ENCODE measurements around the gene KCNJ11.

KCNJ11 gene

DNA sequence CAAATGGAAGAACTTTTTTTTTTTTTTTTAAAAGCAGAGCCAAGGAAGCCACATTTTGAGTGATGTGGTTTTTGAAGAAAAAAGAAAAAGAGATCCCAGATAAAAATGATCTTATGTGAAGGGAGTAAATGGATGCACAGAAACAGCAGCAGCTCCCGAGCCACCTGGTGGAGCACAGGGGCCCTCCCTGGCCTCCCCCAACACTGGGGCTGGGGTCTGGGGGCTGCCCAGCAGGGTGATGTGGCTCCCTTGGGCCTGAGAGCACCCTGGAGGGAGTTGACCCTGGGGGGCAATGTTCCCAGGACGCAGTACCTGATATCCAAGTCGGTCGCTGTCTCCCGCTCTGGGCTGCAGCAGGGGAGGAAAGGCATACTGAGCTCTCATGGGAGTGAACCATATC is 26.5 kb upstream of the KCNJ11 start:
- H3K4me3 ChIP-seq (ENCODE audit: low read depth, low read length) = no peak overlapping the region
- TF ChIP-seq, protein P1, sequence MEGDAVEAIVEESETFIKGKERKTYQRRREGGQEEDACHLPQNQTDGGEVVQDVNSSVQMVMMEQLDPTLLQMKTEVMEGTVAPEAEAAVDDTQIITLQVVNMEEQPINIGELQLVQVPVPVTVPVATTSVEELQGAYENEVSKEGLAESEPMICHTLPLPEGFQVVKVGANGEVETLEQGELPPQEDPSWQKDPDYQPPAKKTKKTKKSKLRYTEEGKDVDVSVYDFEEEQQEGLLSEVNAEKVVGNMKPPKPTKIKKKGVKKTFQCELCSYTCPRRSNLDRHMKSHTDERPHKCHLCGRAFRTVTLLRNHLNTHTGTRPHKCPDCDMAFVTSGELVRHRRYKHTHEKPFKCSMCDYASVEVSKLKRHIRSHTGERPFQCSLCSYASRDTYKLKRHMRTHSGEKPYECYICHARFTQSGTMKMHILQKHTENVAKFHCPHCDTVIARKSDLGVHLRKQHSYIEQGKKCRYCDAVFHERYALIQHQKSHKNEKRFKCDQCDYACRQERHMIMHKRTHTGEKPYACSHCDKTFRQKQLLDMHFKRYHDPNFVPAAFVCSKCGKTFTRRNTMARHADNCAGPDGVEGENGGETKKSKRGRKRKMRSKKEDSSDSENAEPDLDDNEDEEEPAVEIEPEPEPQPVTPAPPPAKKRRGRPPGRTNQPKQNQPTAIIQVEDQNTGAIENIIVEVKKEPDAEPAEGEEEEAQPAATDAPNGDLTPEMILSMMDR (IDR thresholded peaks at IDR 0.05; ENCODE audit: low read depth, low read length) = no peak

DNA sequence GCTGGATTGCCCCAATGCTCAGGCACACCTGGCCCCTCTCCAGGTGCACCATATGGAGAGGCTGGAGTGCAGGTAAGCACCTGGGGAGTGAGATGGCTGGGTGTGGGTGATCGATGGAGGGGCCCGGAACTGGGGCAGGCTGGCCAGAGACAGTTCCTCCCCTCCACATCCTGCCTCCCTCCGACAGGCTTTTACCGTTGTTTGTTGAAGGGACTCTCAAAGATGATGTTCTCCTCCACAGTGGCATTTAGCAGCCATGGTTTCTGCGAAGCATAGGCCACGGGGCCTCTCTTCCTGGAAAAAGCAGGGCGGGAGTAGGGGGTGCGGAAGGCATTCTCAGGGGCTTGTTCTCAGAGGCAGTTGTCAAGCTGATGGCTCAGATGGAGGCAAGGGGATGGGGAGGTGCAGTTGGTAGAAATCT is 25.9 kb upstream of the KCNJ11 start:
- TF ChIP-seq, protein P1 (IDR thresholded peaks at IDR 0.05; ENCODE audit: low read depth, low read length) = no peak

DNA sequence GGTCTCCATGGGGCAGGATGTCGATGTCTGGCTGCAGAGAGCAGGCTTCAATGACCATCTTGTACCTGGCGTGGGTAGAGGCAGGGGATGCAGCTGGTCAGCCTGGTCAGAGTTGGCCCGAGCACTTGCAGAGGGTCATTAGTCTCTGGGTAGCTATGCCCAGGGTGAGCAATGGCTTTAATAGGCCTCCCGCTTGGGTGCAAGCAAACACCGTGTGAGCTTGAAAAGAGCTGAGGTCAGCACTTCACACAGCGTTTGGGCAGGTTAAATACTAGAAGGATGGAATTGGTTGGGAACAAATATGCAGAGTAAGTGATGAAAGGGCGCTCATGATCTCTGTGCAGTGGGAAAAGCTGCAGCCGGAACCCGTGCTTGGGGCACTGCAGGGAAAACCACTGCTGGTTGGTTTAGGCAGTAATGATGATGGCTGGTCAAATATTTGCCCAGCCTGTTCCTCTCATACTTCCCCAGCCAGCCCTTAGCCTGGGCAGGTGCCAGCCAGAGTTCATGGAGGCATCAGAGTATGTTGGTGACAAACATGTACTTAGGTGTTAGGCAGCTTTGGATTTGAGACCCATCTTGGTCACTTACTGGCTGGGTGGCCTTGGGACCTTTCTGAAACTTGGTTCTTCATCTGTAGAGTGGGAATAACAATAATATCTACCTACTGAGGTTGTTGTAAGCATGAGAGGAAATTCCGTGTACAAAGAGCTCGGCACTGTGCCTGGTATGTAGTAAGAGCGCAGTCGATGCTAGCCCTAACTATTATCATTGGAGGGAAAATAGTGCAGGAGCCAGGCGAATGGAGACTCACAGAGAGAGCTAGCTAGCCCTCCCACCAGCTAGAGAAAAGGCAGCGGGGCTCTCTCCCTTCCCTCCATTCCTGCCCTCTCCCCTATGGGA is 25.2 kb upstream of the KCNJ11 start:
- no peak overlapping the region for H3K4me3 ChIP-seq (ENCODE audit: low read depth, low read length)
- TF ChIP-seq, protein P1 (IDR thresholded peaks at IDR 0.05; ENCODE audit: low read depth, low read length) = no peak

More for the DNA sequence above, 25.9 kb upstream of the KCNJ11 start:
- H3K4me3 ChIP-seq (ENCODE audit: low read depth, low read length) = no peak overlapping the region

DNA sequence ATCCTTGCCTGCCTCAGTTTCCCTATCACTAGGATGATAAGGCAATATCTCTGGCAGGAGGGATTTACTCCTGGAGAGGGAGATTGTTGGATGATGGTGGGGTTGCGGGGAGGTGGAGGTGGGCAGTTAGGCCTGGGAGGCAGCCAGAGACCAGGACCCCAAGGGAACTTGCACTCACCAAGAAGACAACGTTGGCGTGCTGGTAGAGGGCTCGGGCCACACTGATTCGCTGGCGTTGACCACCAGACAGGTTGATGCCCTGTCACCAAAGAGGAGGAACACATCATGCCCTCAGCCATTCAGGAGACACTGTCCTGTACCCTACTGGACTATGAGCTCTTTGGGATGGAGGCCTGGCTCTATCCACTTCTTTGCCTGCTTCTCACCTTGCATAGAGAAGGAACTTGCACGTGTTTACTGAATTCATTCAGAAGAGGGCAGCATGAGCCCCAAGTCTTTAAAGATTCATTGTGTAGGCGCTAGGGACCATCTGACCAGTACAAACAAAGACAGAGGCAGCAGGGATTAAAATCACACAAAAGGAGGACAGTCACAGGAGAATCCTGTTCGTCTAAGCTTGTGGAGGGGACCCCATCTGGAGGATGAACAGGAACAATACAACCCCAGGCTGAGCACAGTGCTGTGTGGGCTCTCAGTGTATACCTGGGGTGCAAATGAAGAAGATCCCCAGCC is 24.2 kb upstream of the KCNJ11 start:
- TF ChIP-seq, protein P1 (IDR thresholded peaks at IDR 0.05; ENCODE audit: low read depth, low read length) = no peak
- no peak overlapping the region for H3K4me3 ChIP-seq (ENCODE audit: low read depth, low read length)

DNA sequence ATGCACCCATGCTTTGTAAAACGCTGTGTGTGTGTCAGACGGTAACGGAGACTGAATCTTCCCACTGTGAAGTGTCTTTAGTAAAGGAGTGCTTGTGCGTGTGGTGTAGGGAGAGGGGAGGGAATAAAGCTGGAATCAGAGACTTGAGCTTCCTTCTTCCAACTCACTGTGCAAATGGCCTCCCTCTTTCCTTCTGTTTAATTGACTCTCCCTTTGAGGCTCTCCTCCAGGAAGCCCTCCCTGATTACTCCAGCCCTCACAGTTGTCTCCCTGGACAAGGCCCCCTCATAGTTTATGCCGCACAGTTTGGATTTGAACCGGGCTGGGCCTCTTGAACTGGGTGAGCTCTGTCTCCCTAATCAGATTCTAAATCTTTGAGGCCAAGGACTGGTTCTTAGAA is 23.0 kb upstream of the KCNJ11 start:
- TF ChIP-seq, protein P1 (IDR thresholded peaks at IDR 0.05; ENCODE audit: low read depth, low read length) = no peak
- no peak overlapping the region for H3K4me3 ChIP-seq (ENCODE audit: low read depth, low read length)

DNA sequence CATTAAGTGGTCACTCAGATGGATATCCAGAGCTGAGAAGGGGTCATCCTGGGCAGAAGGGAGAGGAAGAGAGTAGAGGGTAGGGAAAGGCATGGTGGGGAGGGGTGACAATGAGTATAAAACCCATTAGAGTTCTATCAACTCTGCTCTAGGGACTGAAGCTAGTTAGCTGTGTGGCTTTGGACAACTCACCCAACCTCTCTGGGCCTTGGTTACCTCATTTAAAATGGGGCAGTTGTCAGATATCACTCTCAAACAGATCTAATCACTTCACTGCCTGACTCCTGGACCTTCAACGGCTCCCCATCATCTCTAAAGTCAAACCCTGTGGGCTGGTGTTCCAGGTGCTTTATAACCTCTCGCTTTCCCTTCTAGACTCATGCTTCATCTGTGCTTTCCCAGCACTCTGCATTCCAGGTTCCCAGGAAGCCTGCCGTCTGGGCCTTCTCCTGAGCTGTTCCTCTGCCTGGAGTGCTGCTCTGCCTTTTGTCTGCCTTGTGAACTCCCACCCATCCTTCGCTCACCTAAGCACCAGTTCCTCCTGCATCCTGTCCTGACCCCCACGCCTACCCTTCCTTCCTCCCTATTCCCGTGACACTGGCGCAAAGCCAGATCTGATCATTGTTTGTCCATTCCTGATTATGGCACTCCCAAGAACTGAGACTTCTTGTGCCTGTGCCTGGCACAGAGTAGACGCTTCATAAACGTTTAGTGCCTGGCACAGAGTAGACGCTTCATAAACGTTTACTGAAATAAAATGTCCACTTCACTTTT is 22.3 kb upstream of the KCNJ11 start:
- TF ChIP-seq, protein P1 (IDR thresholded peaks at IDR 0.05; ENCODE audit: low read depth, low read length) = no peak
- no peak overlapping the region for H3K4me3 ChIP-seq (ENCODE audit: low read depth, low read length)
